ENCODE measurements around the gene C12orf75. TPM values are rescaled to one million over a fixed set of nuclear protein-coding genes. Genes with fewer than 3 reads are reported as not detected.
A peak's percentile ranks its signal among the peaks of the same experiment; 100 is the strongest.

C12orf75 gene
- total and polyA plus RNA-seq, 2 donors (not counting 1 experiment from before 2014, with no cell fraction given) = 133 to 298 TPM

- no peaks in the 10 kb centered on the region for H3K9me3 ChIP-seq (ENCODE audit: control insufficient read depth, insufficient read depth, low read depth, low read length)
- no peaks in the 10 kb centered on the region for H3K36me3 ChIP-seq (ENCODE audit: control insufficient read depth, insufficient read depth, low read length)
- no peak overlapping the region for H2AFZ ChIP-seq (ENCODE audit: low read length)
- peaks cover 11% of the 10 kb centered on the region for H3K4me1 ChIP-seq (ENCODE audit: control insufficient read depth, extremely low read depth, insufficient read depth, low read length)
- no peaks in the 10 kb centered on the region for H3K27me3 ChIP-seq (ENCODE audit: control insufficient read depth, insufficient read depth, low read length)
- no peak overlapping the region for H3K9ac ChIP-seq (ENCODE audit: insufficient read depth, low read length)
- H4K20me1 ChIP-seq (ENCODE audit: control insufficient read depth, extremely low read depth, insufficient read depth, low read length) = no peaks in the 10 kb centered on the region
- peak in 1 of 2 donors; percentile 72 for DNase-seq (ENCODE audit: low read depth in 2 of 2)
- no peaks in the 10 kb centered on the region for H3K79me2 ChIP-seq (ENCODE audit: control insufficient read depth, insufficient read depth, low read length)
- TF ChIP-seq CTCF (conservative IDR thresholded peaks at IDR 0.05 in 1 of 2, IDR thresholded peaks at IDR 0.05 in 1 of 2; ENCODE audit: low read depth in 1 of 2, low read length in 2 of 2) (no peak), EZH2 (IDR thresholded peaks at IDR 0.05; ENCODE audit: low read length, missing control alignments) (no peak)
- no peak overlapping the region for H3K4me3 ChIP-seq (replicated peaks in 1 of 4; ENCODE audit: control extremely low read depth in 1 of 4, insufficient read depth in 1 of 4, low read depth in 3 of 4, low read length in 4 of 4)
- no peak overlapping the region for H3K4me2 ChIP-seq (ENCODE audit: extremely low read depth, insufficient read depth, low read length)
- H3K27ac ChIP-seq (ENCODE audit: insufficient read depth, low read length) = no peak overlapping the region
These were observed 88.4 kb downstream of the C12orf75 start for GRCh38 chr12:105418821-105419291.

DNA sequence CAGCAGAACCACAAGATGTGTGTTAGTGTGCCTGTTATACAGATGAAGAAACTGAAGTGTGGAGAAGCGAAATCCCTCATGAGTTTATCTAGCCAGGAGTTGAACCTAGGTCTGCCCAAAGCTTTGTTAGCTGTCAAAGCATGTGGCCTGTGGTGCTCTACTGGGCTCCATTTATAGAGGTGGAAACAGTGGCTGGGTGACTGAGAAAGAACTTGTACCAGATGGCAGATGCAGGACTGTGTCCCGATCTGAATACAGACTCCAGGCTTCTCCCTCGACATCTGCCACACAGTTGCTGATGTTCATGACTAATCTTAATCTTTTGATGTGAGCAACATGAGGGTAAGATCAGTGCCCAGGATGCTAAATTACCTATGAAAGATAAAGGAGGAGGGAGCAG is 89.1 kb downstream of the C12orf75 start:
- Histone ChIP-seq H3K9me3 (ENCODE audit: control insufficient read depth, insufficient read depth, low read depth, low read length) (no peaks in the 10 kb centered on the region), H3K4me3 (replicated peaks in 1 of 4; ENCODE audit: control extremely low read depth in 1 of 4, insufficient read depth in 1 of 4, low read depth in 3 of 4, low read length in 4 of 4) (no peak overlapping the region), H3K27me3 (ENCODE audit: control insufficient read depth, insufficient read depth, low read length) (no peaks in the 10 kb centered on the region), H3K36me3 (ENCODE audit: control insufficient read depth, insufficient read depth, low read length) (no peaks in the 10 kb centered on the region), H3K9ac (ENCODE audit: insufficient read depth, low read length) (no peak overlapping the region), H3K4me1 (ENCODE audit: control insufficient read depth, extremely low read depth, insufficient read depth, low read length) (peaks cover 11% of the 10 kb centered on the region), H3K4me2 (ENCODE audit: extremely low read depth, insufficient read depth, low read length) (no peak overlapping the region), H2AFZ (ENCODE audit: low read length) (no peak overlapping the region), H3K79me2 (ENCODE audit: control insufficient read depth, insufficient read depth, low read length) (no peaks in the 10 kb centered on the region), H4K20me1 (ENCODE audit: control insufficient read depth, extremely low read depth, insufficient read depth, low read length) (no peaks in the 10 kb centered on the region), H3K27ac (ENCODE audit: insufficient read depth, low read length) (no peak overlapping the region)
- TF ChIP-seq EZH2 (IDR thresholded peaks at IDR 0.05; ENCODE audit: low read length, missing control alignments) (no peak), CTCF (conservative IDR thresholded peaks at IDR 0.05 in 1 of 2, IDR thresholded peaks at IDR 0.05 in 1 of 2; ENCODE audit: low read depth in 1 of 2, low read length in 2 of 2) (no peak)
- no peak for DNase-seq (ENCODE audit: low read depth in 2 of 2)

DNA sequence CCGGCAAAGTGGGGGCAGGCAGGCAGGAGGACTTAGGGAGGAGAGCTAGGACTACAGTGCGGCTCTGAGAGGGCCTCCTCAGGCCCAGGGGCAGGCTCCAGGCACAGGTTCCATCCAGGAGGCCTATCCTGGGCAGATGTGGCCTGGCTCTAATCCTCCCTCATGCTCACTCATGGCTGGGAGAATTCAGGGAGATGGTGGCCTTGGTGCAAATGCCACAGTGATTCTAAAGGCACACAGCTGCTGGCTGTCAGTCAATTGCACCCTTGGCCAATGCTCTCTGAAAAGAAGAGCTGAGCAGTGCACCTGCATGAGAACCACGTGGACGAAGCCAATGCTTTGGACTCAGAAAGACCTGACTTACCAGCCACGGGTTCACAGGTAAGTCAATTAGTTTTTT is 89.6 kb downstream of the C12orf75 start:
- Histone ChIP-seq H3K27ac (ENCODE audit: insufficient read depth, low read length) (no peak overlapping the region), H2AFZ (ENCODE audit: low read length) (no peak overlapping the region), H3K79me2 (ENCODE audit: control insufficient read depth, insufficient read depth, low read length) (no peaks in the 10 kb centered on the region), H3K36me3 (ENCODE audit: control insufficient read depth, insufficient read depth, low read length) (no peaks in the 10 kb centered on the region), H4K20me1 (ENCODE audit: control insufficient read depth, extremely low read depth, insufficient read depth, low read length) (no peaks in the 10 kb centered on the region), H3K4me1 (ENCODE audit: control insufficient read depth, extremely low read depth, insufficient read depth, low read length) (peaks cover 11% of the 10 kb centered on the region), H3K9ac (ENCODE audit: insufficient read depth, low read length) (no peak overlapping the region), H3K4me3 (replicated peaks in 1 of 4; ENCODE audit: control extremely low read depth in 1 of 4, insufficient read depth in 1 of 4, low read depth in 3 of 4, low read length in 4 of 4) (no peak overlapping the region), H3K9me3 (ENCODE audit: control insufficient read depth, insufficient read depth, low read depth, low read length) (no peaks in the 10 kb centered on the region), H3K4me2 (ENCODE audit: extremely low read depth, insufficient read depth, low read length) (no peak overlapping the region), H3K27me3 (ENCODE audit: control insufficient read depth, insufficient read depth, low read length) (no peaks in the 10 kb centered on the region)
- no peak for DNase-seq (ENCODE audit: low read depth in 2 of 2)
- TF ChIP-seq CTCF (conservative IDR thresholded peaks at IDR 0.05 in 1 of 2, IDR thresholded peaks at IDR 0.05 in 1 of 2; ENCODE audit: low read depth in 1 of 2, low read length in 2 of 2) (no peak), EZH2 (IDR thresholded peaks at IDR 0.05; ENCODE audit: low read length, missing control alignments) (no peak)
